HepG2 (cell line): Measurements from ENCODE around the gene FBXL13. TPM values are rescaled to one million over a fixed set of nuclear protein-coding genes. Genes with fewer than 3 reads are reported as not detected.

Experiments
- ARID2 ChIP-seq: sonication (generic); formaldehyde crosslinking; IDR thresholded peaks from 2 replicates; pipeline ENCODE4 v1.8.1; 2022; ENCODE audit warnings: mild to moderate bottlenecking, missing genetic modification reagents, borderline replicate concordance
- CSRNP2 ChIP-seq: sonication (generic); formaldehyde crosslinking; conservative IDR thresholded peaks from 2 replicates; pipeline ENCODE4 v1.8.0; 2022; ENCODE audit warnings: low read depth, missing genetic modification reagents
- EP300 ChIP-seq, 3 experiments: sonication (generic) in 1 of 3; formaldehyde crosslinking in 1 of 3; IDR thresholded peaks; 2 replicates each; pipeline versions ENCODE4 v1.5.1 to v1.6.1; 2011 to 2020; ENCODE audit warnings: low read depth in 2 of 3, low read length in 2 of 3, borderline replicate concordance in 1 of 3, improper control_type of control experiment in 1 of 3, mild to moderate bottlenecking in 1 of 3, missing genetic modification reagents in 1 of 3, moderate library complexity in 1 of 3
- ETV6 ChIP-seq: sonication (generic); formaldehyde crosslinking; conservative IDR thresholded peaks from 2 replicates; pipeline ENCODE4 v1.4.0; 2020; ENCODE audit warnings: missing genetic modification reagents
- FLYWCH1 ChIP-seq: sonication (generic); formaldehyde crosslinking; IDR thresholded peaks from 2 replicates; pipeline ENCODE4 v1.8.1; 2023; ENCODE audit warnings: mild to moderate bottlenecking, missing genetic modification reagents
- GMEB2 ChIP-seq: IDR thresholded peaks from 2 replicates; pipeline ENCODE4 v1.6.1; 2016; ENCODE audit warnings: missing biosample characterization, missing genetic modification reagents, low read depth
- HOXD1 ChIP-seq: sonication (generic); formaldehyde crosslinking; IDR thresholded peaks from 2 replicates; pipeline ENCODE4 v1.5.0; 2020; ENCODE audit warnings: missing genetic modification reagents
- RFX5 ChIP-seq: IDR thresholded peaks from 2 replicates; pipeline ENCODE4 v1.6.1; 2011; ENCODE audit warnings: low read depth, low read length, improper control_type of control experiment
- SETDB1 ChIP-seq: sonication (generic); formaldehyde crosslinking; IDR thresholded peaks from 2 replicates; pipeline ENCODE4 v1.5.1; 2020; ENCODE audit warnings: missing genetic modification reagents, mild to moderate bottlenecking, borderline replicate concordance
- SUZ12 ChIP-seq: fragments of 150-350 bp; IDR thresholded peaks from 2 replicates; pipeline ENCODE4 v1.6.1; 2014; ENCODE audit warnings: low read depth, low read length
- TCF7 ChIP-seq: sonication (generic); IDR thresholded peaks from 2 replicates; pipeline ENCODE4 v1.6.1; 2016; ENCODE audit warnings: antibody characterized with exemption, low read depth
- TOPORS ChIP-seq: sonication (generic); formaldehyde crosslinking; IDR thresholded peaks from 2 replicates; pipeline ENCODE4 v1.8.0; 2023; ENCODE audit warnings: mild to moderate bottlenecking, missing genetic modification reagents
- ZBTB20 ChIP-seq: sonication (generic); formaldehyde crosslinking; IDR thresholded peaks from 2 replicates; pipeline ENCODE4 v1.8.1; 2023; ENCODE audit warnings: missing genetic modification reagents, low read depth, mild to moderate bottlenecking, borderline replicate concordance
- ZKSCAN5 ChIP-seq: sonication (generic); formaldehyde crosslinking; IDR thresholded peaks from 2 replicates; pipeline ENCODE4 v1.5.1; 2020; ENCODE audit warnings: mild to moderate bottlenecking, missing genetic modification reagents
- ZMAT3 ChIP-seq: sonication (generic); formaldehyde crosslinking; conservative IDR thresholded peaks from 2 replicates; pipeline ENCODE4 v1.7.0; 2021; ENCODE audit warnings: missing genetic modification reagents
- ZNF180 ChIP-seq: sonication (generic); formaldehyde crosslinking; IDR thresholded peaks from 2 replicates; pipeline ENCODE4 v1.4.0; 2020; ENCODE audit warnings: low read depth, missing genetic modification reagents, borderline replicate concordance
- ZNF331 ChIP-seq: sonication (generic); formaldehyde crosslinking; IDR thresholded peaks from 2 replicates; pipeline ENCODE4 v1.4.0; 2020; ENCODE audit warnings: missing genetic modification reagents
- ZNF33A ChIP-seq: sonication (generic); formaldehyde crosslinking; IDR thresholded peaks from 2 replicates; pipeline ENCODE4 v1.5.1; 2020; ENCODE audit warnings: missing genetic modification reagents, mild to moderate bottlenecking, moderate library complexity, borderline replicate concordance
- ZNF616 ChIP-seq: sonication (generic); formaldehyde crosslinking; IDR thresholded peaks from 2 replicates; pipeline ENCODE4 v1.5.0; 2020; ENCODE audit warnings: low read depth, mild to moderate bottlenecking, missing genetic modification reagents
- ZNF782 ChIP-seq: sonication (generic); formaldehyde crosslinking; IDR thresholded peaks from 2 replicates; pipeline ENCODE4 v1.4.0; 2020; ENCODE audit warnings: missing genetic modification reagents, mild to moderate bottlenecking, borderline replicate concordance
- polyA plus RNA-seq, 8 experiments: library from polyadenylated mRNA; depleted of rRNA in 3 of 8; stranded (reverse) in 7 of 8; unstranded in 1 of 8; fragments of >200 nt; fragmentation: Illumina TruSeq in 4 of 8; extraction: Trizol in 4 of 8; gene quantifications; 2 replicates each; pipeline versions ENCODE4 v1.2.1 to v1.2.3, GENCODE V29; 2011 to 2016; ENCODE audit warnings: low read depth in 4 of 8, missing spikeins in 1 of 8, mixed read lengths in 1 of 8; ENCODE audit not compliant: insufficient read depth in 1 of 8
- total RNA-seq, 5 experiments: library from RNA; depleted of rRNA; stranded (reverse); fragments of >200 nt; fragmentation: Illumina TruSeq; extraction: Trizol; gene quantifications; 2 replicates each; pipeline ENCODE4 v1.2.3, GENCODE V29; 2016; ENCODE audit warnings: low read depth in 1 of 5
- TF ChIP-seq, protein P1 (sequence below): sonication (generic); formaldehyde crosslinking; IDR thresholded peaks from 2 replicates; pipeline ENCODE4 v1.5.0; 2020; ENCODE audit warnings: mild to moderate bottlenecking, missing genetic modification reagents
- TF ChIP-seq, protein P2 (sequence below), 2 experiments: fragments of 450-650 bp in 1 of 2; sonication (generic) in 1 of 2; formaldehyde crosslinking; IDR thresholded peaks; 2 replicates each; pipeline versions ENCODE4 v1.5.0 to v1.8.0; 2020 to 2022; ENCODE audit warnings: mild to moderate bottlenecking in 1 of 2, missing genetic modification reagents in 1 of 2
- TF ChIP-seq, protein P3 (sequence below): sonication (generic); formaldehyde crosslinking; IDR thresholded peaks from 2 replicates; pipeline ENCODE4 v1.9.0; 2021; ENCODE audit warnings: missing genetic modification reagents, mild to moderate bottlenecking, borderline replicate concordance

The FBXL13 gene
- total and polyA plus RNA-seq, 2 of the 13 experiments (the other 11 are each of a cell fraction or from before 2014, with no cell fraction given), result 0.24 to 0.77 TPM

- TF ChIP-seq, protein P1, sequence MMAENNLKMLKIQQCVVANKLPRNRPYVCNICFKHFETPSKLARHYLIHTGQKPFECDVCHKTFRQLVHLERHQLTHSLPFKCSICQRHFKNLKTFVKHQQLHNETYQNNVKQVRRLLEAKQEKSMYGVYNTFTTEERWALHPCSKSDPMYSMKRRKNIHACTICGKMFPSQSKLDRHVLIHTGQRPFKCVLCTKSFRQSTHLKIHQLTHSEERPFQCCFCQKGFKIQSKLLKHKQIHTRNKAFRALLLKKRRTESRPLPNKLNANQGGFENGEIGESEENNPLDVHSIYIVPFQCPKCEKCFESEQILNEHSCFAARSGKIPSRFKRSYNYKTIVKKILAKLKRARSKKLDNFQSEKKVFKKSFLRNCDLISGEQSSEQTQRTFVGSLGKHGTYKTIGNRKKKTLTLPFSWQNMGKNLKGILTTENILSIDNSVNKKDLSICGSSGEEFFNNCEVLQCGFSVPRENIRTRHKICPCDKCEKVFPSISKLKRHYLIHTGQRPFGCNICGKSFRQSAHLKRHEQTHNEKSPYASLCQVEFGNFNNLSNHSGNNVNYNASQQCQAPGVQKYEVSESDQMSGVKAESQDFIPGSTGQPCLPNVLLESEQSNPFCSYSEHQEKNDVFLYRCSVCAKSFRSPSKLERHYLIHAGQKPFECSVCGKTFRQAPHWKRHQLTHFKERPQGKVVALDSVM (CRISPR knock-in tag), result no peak
- TF ChIP-seq ZNF331 (CRISPR knock-in tag) (no peak), ARID2 (CRISPR knock-in tag) (no peak), ZKSCAN5 (CRISPR knock-in tag) (no peak), RFX5 (no peak), GMEB2 (CRISPR knock-in tag) (no peak), ETV6 (CRISPR knock-in tag) (no peak), ZNF782 (no peak), EP300 (IDR thresholded peaks at IDR 0.05; ENCODE audit: low read depth in 2 of 2, low read length in 2 of 2) (peak in 1 of 2 experiments; percentile 53; a peak in 1 of 4 replicates), EP300 (CRISPR knock-in tag; IDR thresholded peaks at IDR 0.05; ENCODE audit: borderline replicate concordance) (no peak), SETDB1 (CRISPR knock-in tag) (no peak), TOPORS (no peak), ZMAT3 (CRISPR knock-in tag) (no peak), CSRNP2 (CRISPR knock-in tag) (no peak), ZNF616 (no peak), SUZ12 (no peak), ZNF33A (CRISPR knock-in tag) (no peak), ZNF180 (no peak), FLYWCH1 (no peak), TCF7 (no peak), ZBTB20 (CRISPR knock-in tag) (peak; percentile 98; the same call in 1 of the 2 replicates), HOXD1 (CRISPR knock-in tag) (no peak)
- TF ChIP-seq, protein P2, sequence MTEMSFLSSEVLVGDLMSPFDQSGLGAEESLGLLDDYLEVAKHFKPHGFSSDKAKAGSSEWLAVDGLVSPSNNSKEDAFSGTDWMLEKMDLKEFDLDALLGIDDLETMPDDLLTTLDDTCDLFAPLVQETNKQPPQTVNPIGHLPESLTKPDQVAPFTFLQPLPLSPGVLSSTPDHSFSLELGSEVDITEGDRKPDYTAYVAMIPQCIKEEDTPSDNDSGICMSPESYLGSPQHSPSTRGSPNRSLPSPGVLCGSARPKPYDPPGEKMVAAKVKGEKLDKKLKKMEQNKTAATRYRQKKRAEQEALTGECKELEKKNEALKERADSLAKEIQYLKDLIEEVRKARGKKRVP (CRISPR knock-in tag; IDR thresholded peaks at IDR 0.05), result no peak
- TF ChIP-seq, protein P3, sequence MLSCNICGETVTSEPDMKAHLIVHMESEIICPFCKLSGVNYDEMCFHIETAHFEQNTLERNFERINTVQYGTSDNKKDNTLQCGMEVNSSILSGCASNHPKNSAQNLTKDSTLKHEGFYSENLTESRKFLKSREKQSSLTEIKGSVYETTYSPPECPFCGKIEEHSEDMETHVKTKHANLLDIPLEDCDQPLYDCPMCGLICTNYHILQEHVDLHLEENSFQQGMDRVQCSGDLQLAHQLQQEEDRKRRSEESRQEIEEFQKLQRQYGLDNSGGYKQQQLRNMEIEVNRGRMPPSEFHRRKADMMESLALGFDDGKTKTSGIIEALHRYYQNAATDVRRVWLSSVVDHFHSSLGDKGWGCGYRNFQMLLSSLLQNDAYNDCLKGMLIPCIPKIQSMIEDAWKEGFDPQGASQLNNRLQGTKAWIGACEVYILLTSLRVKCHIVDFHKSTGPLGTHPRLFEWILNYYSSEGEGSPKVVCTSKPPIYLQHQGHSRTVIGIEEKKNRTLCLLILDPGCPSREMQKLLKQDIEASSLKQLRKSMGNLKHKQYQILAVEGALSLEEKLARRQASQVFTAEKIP (CRISPR knock-in tag), result no peak
Measured at GRCh38 chr7:102860351-102860811, 214.2 kb downstream of the FBXL13 start (continued).
